GM19043 (cell line): ENCODE data around the gene ZNF423.

Source experiments
- ATAC-seq: cut with Tn5 transposase; IDR thresholded peaks from one replicate; pipeline ENCODE4 v1.9.1; 2021; ENCODE audit warnings: low read depth; ENCODE audit not compliant: unreplicated experiment

The ZNF423 gene

GRCh38 chr16:49737541-49737940 is 118.4 kb downstream of the ZNF423 start:
- ATAC-seq, result no peak

GRCh38 chr16:49734331-49734730 is 121.6 kb downstream of the ZNF423 start:
- ATAC-seq, result no peak

GRCh38 chr16:49733313-49734009 is 122.5 kb downstream of the ZNF423 start:
- no peak for ATAC-seq

GRCh38 chr16:49731911-49732310 is 124.0 kb downstream of the ZNF423 start:
- ATAC-seq, result no peak

- no peak for ATAC-seq
These were observed 125.1 kb downstream of the ZNF423 start for GRCh38 chr16:49730772-49731171.

GRCh38 chr16:49727611-49728010 is 128.3 kb downstream of the ZNF423 start:
- no peak for ATAC-seq

- ATAC-seq, result no peak
These were observed 129.8 kb downstream of the ZNF423 start for GRCh38 chr16:49726155-49726554.

- ATAC-seq, result no peak
These were observed 130.3 kb downstream of the ZNF423 start for GRCh38 chr16:49725651-49726050.

GRCh38 chr16:49724774-49725173 is 131.1 kb downstream of the ZNF423 start:
- no peak for ATAC-seq

GRCh38 chr16:49723310-49723709 is 132.6 kb downstream of the ZNF423 start:
- no peak for ATAC-seq

GRCh38 chr16:49720225-49720624 is 135.7 kb downstream of the ZNF423 start:
- ATAC-seq, result no peak

- no peak for ATAC-seq
These were observed 138.2 kb downstream of the ZNF423 start for GRCh38 chr16:49717689-49718088.

GRCh38 chr16:49716339-49716934 is 139.5 kb downstream of the ZNF423 start:
- ATAC-seq, result no peak

- no peak for ATAC-seq
These were observed 142.1 kb downstream of the ZNF423 start for GRCh38 chr16:49713770-49714169.

GRCh38 chr16:49712542-49712941 is 143.4 kb downstream of the ZNF423 start:
- ATAC-seq, result no peak

- ATAC-seq, result no peak
These were observed 143.8 kb downstream of the ZNF423 start for GRCh38 chr16:49712106-49712505.

- ATAC-seq, result no peak
These were observed 146.9 kb downstream of the ZNF423 start for GRCh38 chr16:49709057-49709456.

- no peak for ATAC-seq
These were observed 147.4 kb downstream of the ZNF423 start for GRCh38 chr16:49708491-49708890.

GRCh38 chr16:49706620-49707355 is 149.1 kb downstream of the ZNF423 start:
- ATAC-seq, result no peak

GRCh38 chr16:49704586-49705155 is 151.2 kb downstream of the ZNF423 start:
- no peak for ATAC-seq

GRCh38 chr16:49703483-49703882 is 152.4 kb downstream of the ZNF423 start:
- no peak for ATAC-seq
